Progenitor cell of endocrine pancreas (in vitro differentiated cells): ENCODE results near the gene CCND1. TPM values are rescaled to one million over a fixed set of nuclear protein-coding genes. Genes with fewer than 3 reads are reported as not detected.

ENCODE experiments used
- DNase-seq: peaks from one replicate; pipeline ENCODE4 v3.0.0; 2021; ENCODE audit warnings: low spot score; ENCODE audit not compliant: unreplicated experiment
- H3K27ac Mint-ChIP-seq: 2 replicates; pipeline ENCODE4 v1.8.0; 2021; ENCODE audit warnings: mild to moderate bottlenecking, moderate library complexity, mixed read lengths
- H3K27me3 Mint-ChIP-seq: 2 replicates; pipeline ENCODE4 v1.8.0; 2021; ENCODE audit warnings: mixed read lengths
- H3K36me3 Mint-ChIP-seq: 2 replicates; pipeline ENCODE4 v1.8.0; 2022; ENCODE audit warnings: mixed read lengths; ENCODE audit not compliant: insufficient read depth
- H3K4me1 Mint-ChIP-seq: 2 replicates; pipeline ENCODE4 v1.8.0; 2021; ENCODE audit warnings: low read depth, mixed read lengths
- H3K4me3 Mint-ChIP-seq: 2 replicates; pipeline ENCODE4 v1.8.0; 2021; ENCODE audit warnings: low read depth, mild to moderate bottlenecking, moderate library complexity, mixed read lengths
- H3K9me3 Mint-ChIP-seq: 2 replicates; pipeline ENCODE4 v1.8.0; 2021; ENCODE audit warnings: low read depth, mixed read lengths
- total RNA-seq: library from RNA; stranded (reverse); gene quantifications from 2 replicates; pipeline ENCODE4 v1.2.1, GENCODE V29; 2021
- TF ChIP-seq, protein P1 (sequence below): fragments of 200-600 bp; sonication (generic); IDR thresholded peaks from one replicate; pipeline ENCODE4 v1.5.0; 2021; ENCODE audit warnings: antibody characterized with exemption, mild to moderate bottlenecking; ENCODE audit not compliant: unreplicated experiment

Gene CCND1
- total RNA-seq, 1 donor from 2014 or later = 437 TPM

DNA sequence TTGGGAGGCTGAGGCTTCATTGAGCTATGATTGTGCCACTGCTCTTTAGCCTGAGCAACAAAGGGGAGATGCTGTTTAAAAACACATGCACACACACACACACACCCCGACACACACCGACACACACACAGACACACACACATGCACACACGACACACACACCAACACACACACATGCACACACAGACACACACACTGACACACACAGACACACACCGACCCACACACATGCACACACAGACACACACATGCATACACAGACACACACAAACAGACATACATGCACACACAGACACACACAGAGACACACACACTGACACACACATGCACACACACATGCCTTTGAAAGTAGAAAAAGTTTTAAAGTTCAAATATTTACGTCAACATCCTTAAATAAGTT lies 39.7 kb downstream of the CCND1 start:
- Mint-ChIP-seq H3K27me3 (peaks cover 9% of the 10 kb centered on the region), H3K36me3 (no peaks in the 10 kb centered on the region), H3K4me1 (no peaks in the 10 kb centered on the region), H3K9me3 (no peaks in the 10 kb centered on the region), H3K27ac (no peak overlapping the region), H3K4me3 (no peak overlapping the region)
- TF ChIP-seq, protein P1, sequence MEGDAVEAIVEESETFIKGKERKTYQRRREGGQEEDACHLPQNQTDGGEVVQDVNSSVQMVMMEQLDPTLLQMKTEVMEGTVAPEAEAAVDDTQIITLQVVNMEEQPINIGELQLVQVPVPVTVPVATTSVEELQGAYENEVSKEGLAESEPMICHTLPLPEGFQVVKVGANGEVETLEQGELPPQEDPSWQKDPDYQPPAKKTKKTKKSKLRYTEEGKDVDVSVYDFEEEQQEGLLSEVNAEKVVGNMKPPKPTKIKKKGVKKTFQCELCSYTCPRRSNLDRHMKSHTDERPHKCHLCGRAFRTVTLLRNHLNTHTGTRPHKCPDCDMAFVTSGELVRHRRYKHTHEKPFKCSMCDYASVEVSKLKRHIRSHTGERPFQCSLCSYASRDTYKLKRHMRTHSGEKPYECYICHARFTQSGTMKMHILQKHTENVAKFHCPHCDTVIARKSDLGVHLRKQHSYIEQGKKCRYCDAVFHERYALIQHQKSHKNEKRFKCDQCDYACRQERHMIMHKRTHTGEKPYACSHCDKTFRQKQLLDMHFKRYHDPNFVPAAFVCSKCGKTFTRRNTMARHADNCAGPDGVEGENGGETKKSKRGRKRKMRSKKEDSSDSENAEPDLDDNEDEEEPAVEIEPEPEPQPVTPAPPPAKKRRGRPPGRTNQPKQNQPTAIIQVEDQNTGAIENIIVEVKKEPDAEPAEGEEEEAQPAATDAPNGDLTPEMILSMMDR = no peak
- DNase-seq = no peak

DNA sequence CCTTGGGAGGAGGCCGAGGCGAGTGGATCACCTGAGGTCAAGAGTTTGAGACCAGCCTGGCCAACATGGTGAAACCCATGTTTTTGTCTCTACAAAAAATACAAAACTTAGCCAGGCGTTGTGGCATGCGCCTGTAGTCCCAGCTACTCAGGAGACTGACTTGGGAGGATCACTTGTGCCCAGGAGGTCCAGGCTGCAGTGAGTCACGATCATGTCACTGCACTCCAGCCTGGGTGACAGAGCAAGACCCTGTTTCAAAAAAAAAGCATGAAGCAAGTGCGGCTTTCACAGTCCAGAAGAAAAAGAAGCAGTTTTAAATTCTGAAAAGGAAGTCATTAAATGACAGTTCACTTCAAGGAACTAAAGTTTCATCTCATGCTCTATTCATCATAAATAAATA lies 41.3 kb downstream of the CCND1 start:
- no peaks in the 10 kb centered on the region for H3K9me3 Mint-ChIP-seq
- TF ChIP-seq, protein P1 = no peak
- H3K27me3 Mint-ChIP-seq = peaks cover 13% of the 10 kb centered on the region
- no peaks in the 10 kb centered on the region for H3K4me1 Mint-ChIP-seq
- no peaks in the 10 kb centered on the region for H3K36me3 Mint-ChIP-seq
- H3K4me3 Mint-ChIP-seq = no peak overlapping the region
- H3K27ac Mint-ChIP-seq = no peak overlapping the region
- no peak for DNase-seq

DNA sequence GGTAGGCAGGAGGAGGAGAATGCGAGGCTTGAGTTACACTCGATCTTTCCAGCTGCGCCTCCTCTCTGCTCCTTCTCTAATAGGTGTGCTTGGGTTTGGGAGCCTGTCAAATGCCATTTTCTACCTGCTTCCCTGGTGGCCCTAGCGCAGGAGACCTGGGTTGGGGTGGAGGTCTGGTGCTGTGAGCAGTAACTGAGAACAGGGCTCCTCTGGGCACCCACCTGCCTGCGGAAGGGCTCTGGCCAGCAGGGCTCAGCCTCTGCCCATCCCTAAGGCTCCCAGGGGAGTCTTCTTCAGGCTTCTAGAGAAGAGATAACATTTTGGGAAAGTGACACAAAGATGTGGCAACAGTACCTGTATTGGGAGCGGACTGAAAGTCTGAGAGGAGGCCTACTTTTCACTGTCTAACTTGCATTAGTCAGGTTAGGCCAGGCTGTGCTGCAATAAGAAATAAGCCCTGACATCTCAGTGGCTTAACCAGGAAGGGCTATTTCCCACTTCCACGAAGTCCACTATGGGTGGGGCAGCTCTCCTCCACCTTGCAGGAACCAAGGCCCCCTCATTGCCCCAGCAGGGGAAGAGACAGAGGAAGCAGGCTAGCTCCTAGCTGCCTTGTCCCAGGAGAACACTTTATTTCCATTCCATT lies 41.8 kb downstream of the CCND1 start:
- TF ChIP-seq, protein P1 = no peak
- peaks cover 13% of the 10 kb centered on the region for H3K27me3 Mint-ChIP-seq
- H3K9me3 Mint-ChIP-seq = no peaks in the 10 kb centered on the region
- DNase-seq = no peak
- H3K27ac Mint-ChIP-seq = no peak overlapping the region
- no peaks in the 10 kb centered on the region for H3K4me1 Mint-ChIP-seq
- no peaks in the 10 kb centered on the region for H3K36me3 Mint-ChIP-seq
- H3K4me3 Mint-ChIP-seq = no peak overlapping the region

DNA sequence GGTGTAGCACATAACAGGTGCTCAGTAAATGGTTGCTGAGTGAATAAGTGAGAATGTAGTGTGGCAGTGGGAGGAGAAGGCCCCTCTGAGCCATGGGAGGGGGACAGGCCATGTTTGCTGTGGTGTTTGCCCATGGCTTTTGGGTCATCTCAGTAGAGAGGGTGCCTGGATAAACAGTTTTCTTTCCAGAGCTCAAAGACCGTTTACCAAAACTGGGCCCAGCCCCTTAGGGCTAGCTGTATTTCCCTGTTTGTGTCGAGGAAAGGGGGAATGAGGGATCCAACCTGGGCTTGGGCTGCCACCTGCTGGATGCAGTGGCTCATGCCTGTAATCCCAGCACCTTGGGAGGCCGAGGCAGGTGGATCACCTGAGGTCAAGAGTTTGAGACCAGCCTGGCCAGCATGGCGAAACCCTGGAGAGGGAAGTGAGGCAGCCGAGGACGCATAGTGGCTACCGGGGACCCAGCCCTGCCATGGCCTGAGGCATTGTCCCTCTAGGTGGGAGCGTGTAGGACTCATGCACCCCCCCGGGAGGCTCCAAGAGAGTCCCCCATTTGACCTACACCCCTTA lies 42.9 kb downstream of the CCND1 start:
- TF ChIP-seq, protein P1 = peak; percentile 61
- DNase-seq = no peak
- Mint-ChIP-seq H3K27me3 (peaks cover 13% of the 10 kb centered on the region), H3K36me3 (peaks cover 6% of the 10 kb centered on the region), H3K9me3 (peaks cover 8% of the 10 kb centered on the region), H3K4me1 (peaks cover 4% of the 10 kb centered on the region), H3K27ac (no peak overlapping the region), H3K4me3 (no peak overlapping the region)

DNA sequence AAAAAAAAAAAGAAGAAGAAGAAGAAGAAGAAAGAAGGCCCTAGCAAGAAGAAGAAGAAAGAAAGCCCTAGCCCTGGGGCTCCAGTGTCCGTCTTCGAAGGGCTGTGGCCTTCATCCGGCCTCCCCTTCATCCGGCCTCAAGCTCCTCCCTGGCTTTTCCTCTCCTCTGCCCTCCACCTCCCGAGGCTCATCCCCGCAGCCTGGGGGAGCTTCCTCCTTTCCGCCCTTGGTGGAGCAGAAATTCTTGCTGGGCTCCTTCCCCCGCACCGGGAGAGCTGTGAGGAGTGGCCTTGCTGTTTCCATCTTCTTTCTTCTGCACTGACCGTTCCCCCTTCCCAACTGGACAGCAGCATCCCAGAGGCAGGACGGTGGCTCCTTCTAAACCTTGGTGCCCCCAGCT lies 43.7 kb downstream of the CCND1 start:
- Mint-ChIP-seq H3K4me1 (peaks cover 7% of the 10 kb centered on the region), H3K27ac (no peak overlapping the region), H3K4me3 (no peak overlapping the region), H3K9me3 (peaks cover 12% of the 10 kb centered on the region), H3K36me3 (peaks cover 10% of the 10 kb centered on the region), H3K27me3 (peaks cover 13% of the 10 kb centered on the region)
- DNase-seq = no peak
- TF ChIP-seq, protein P1 = no peak
